Breast epithelium (tissue), 4 donors: ENCODE data around the gene SLC35F3. TPM values are rescaled to one million over a fixed set of nuclear protein-coding genes. Genes with fewer than 3 reads are reported as not detected.
A peak's percentile ranks its signal among the peaks of the same experiment; 100 is the strongest.

Source experiments
- DNase-seq, 2 donors: peaks; one replicate each; pipeline ENCODE4 v3.0.0-alpha.2; 2019; ENCODE audit warnings: low spot score in 2 of 2
- H3K27ac ChIP-seq, 2 donors: fragments of 200-600 bp; sonication (generic) in 1 of 2; one replicate each; pipeline ENCODE4 v1.5.1; 2016 to 2019; ENCODE audit warnings: mild to moderate bottlenecking in 1 of 2
- H3K27me3 ChIP-seq, 2 donors: fragments of 200-600 bp; sonication (generic) in 1 of 2; one replicate each; pipeline versions ENCODE4 v1.5.1 to v1.6.0; 2017 to 2019; ENCODE audit warnings: control low read depth in 1 of 2, mild to moderate bottlenecking in 1 of 2
- H3K36me3 ChIP-seq: fragments of 200-600 bp; one replicate; pipeline ENCODE4 v1.5.1; 2019
- H3K4me1 ChIP-seq, 2 donors: fragments of 200-600 bp; sonication (generic); one replicate each; pipeline ENCODE4 v1.5.1; 2016 to 2019; ENCODE audit warnings: control low read depth in 1 of 2
- H3K4me3 ChIP-seq, 3 donors: fragments of 200-600 bp; sonication (generic); 1 replicate in 2 of 3; 2 replicates in 1 of 3; pipeline ENCODE4 v1.5.1; 2016 to 2019; ENCODE audit warnings: mild to moderate bottlenecking in 3 of 3, moderate library complexity in 2 of 3
- H3K9me3 ChIP-seq, 2 donors: fragments of 200-600 bp; sonication (generic) in 1 of 2; one replicate each; pipeline ENCODE4 v1.5.1; 2016 to 2019; ENCODE audit warnings: control low read depth in 1 of 2
- POLR2A ChIP-seq: fragments of 450-650 bp; IDR thresholded peaks from one replicate; pipeline ENCODE4 v1.6.1; 2016; ENCODE audit warnings: antibody characterized with exemption, mild to moderate bottlenecking, moderate library complexity
- POLR2AphosphoS5 ChIP-seq, 3 donors: sonication (generic); formaldehyde crosslinking; IDR thresholded peaks; one replicate each; pipeline ENCODE4 v1.6.1; 2017; ENCODE audit warnings: antibody characterized with exemption in 3 of 3
- intact Hi-C: fragments of 100-400 bp; cut with DNase I; formaldehyde crosslinking; loops from one replicate; pipeline ENCODE4 v1.15.1; 2023; ENCODE audit warnings: low total_unique reads
- total RNA-seq, 3 donors: library from RNA; depleted of rRNA; stranded (reverse); fragments of >200 nt; gene quantifications; one replicate each; pipeline ENCODE4 v1.1.0, GENCODE V29; 2016
- TF ChIP-seq, protein P1 (sequence below), 3 donors: fragments of 450-650 bp; IDR thresholded peaks; one replicate each; pipeline ENCODE4 v1.5.1; 2016 to 2017; ENCODE audit warnings: antibody characterized with exemption in 3 of 3, mild to moderate bottlenecking in 3 of 3, moderate library complexity in 3 of 3

Gene SLC35F3
- total RNA-seq, 3 donors from 2014 or later, result 8.8 to 13.0 TPM; not detected in 1

- no peaks in the 10 kb centered on the region for H3K36me3 ChIP-seq
- H3K4me3 ChIP-seq, result no peak overlapping the region
- H3K27ac ChIP-seq, result no peak overlapping the region
- intact Hi-C loops, result no loop called here
- H3K9me3 ChIP-seq, result peaks cover 0 to 6% of the 10 kb centered on the region in 2 donors
- TF ChIP-seq, protein P1, sequence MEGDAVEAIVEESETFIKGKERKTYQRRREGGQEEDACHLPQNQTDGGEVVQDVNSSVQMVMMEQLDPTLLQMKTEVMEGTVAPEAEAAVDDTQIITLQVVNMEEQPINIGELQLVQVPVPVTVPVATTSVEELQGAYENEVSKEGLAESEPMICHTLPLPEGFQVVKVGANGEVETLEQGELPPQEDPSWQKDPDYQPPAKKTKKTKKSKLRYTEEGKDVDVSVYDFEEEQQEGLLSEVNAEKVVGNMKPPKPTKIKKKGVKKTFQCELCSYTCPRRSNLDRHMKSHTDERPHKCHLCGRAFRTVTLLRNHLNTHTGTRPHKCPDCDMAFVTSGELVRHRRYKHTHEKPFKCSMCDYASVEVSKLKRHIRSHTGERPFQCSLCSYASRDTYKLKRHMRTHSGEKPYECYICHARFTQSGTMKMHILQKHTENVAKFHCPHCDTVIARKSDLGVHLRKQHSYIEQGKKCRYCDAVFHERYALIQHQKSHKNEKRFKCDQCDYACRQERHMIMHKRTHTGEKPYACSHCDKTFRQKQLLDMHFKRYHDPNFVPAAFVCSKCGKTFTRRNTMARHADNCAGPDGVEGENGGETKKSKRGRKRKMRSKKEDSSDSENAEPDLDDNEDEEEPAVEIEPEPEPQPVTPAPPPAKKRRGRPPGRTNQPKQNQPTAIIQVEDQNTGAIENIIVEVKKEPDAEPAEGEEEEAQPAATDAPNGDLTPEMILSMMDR (IDR thresholded peaks at IDR 0.05), result no peak
- TF ChIP-seq POLR2AphosphoS5 (IDR thresholded peaks at IDR 0.05), result no peak
- TF ChIP-seq POLR2A, result no peak
- H3K4me1 ChIP-seq, result peaks cover 0 to 2% of the 10 kb centered on the region in 2 donors
- no peak for DNase-seq
- no peaks in the 10 kb centered on the region for H3K27me3 ChIP-seq
Measured at GRCh38 chr1:234091876-234092275, 187.4 kb downstream of the SLC35F3 start.

GRCh38 chr1:234093107-234093506, 188.6 kb downstream of the SLC35F3 start:
- Histone ChIP-seq H3K9me3 (peaks cover 0 to 6% of the 10 kb centered on the region in 2 donors), H3K4me3 (no peak overlapping the region), H3K4me1 (peaks cover 0 to 2% of the 10 kb centered on the region in 2 donors), H3K36me3 (no peaks in the 10 kb centered on the region), H3K27me3 (no peaks in the 10 kb centered on the region), H3K27ac (no peak overlapping the region)
- DNase-seq, result no peak
- TF ChIP-seq POLR2A, result no peak
- TF ChIP-seq, protein P1 (IDR thresholded peaks at IDR 0.05), result no peak
- no peak for TF ChIP-seq POLR2AphosphoS5 (IDR thresholded peaks at IDR 0.05)
- intact Hi-C loops, result no loop called here

DNA sequence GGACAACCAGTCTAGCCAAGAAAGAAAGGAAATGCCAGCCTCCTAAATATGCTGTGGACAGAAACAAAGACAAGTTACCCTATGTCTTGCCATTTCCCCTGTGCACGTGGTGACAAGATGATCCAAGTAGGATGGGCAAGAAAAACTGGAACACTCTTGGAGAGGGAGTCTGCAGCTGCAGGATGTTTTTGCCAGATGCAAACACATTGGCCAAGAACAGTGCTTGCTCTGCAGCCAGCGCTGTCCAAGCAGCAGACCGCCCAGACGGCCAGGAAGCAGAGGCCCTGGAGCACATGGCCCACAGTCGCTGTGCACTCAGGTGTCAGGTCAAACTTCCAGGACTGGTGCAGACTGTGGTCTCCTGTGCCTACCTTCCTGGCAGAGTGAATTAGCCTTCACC, 189.3 kb downstream of the SLC35F3 start:
- no peaks in the 10 kb centered on the region for H3K27me3 ChIP-seq
- no peak overlapping the region for H3K27ac ChIP-seq
- H3K9me3 ChIP-seq, result peaks cover 0 to 6% of the 10 kb centered on the region in 2 donors
- H3K36me3 ChIP-seq, result no peaks in the 10 kb centered on the region
- H3K4me1 ChIP-seq, result peaks cover 0 to 2% of the 10 kb centered on the region in 2 donors
- peak in 1 of 2 donors; percentile 58 for DNase-seq
- intact Hi-C loops, result no loop called here
- TF ChIP-seq POLR2AphosphoS5 (IDR thresholded peaks at IDR 0.05), result peak in 1 of 3 donors; percentile 23
- TF ChIP-seq, protein P1 (IDR thresholded peaks at IDR 0.05), result no peak
- no peak for TF ChIP-seq POLR2A
- H3K4me3 ChIP-seq, result no peak overlapping the region

- DNase-seq, result no peak
- intact Hi-C loops, result no loop called here
- H3K27me3 ChIP-seq, result no peaks in the 10 kb centered on the region
- peaks cover 0 to 6% of the 10 kb centered on the region in 2 donors for H3K9me3 ChIP-seq
- TF ChIP-seq POLR2AphosphoS5 (IDR thresholded peaks at IDR 0.05) (no peak), POLR2A (no peak)
- TF ChIP-seq, protein P1 (IDR thresholded peaks at IDR 0.05), result no peak
- H3K27ac ChIP-seq, result no peak overlapping the region
- H3K4me3 ChIP-seq, result no peak overlapping the region
- H3K4me1 ChIP-seq, result peaks cover 0 to 2% of the 10 kb centered on the region in 2 donors
- H3K36me3 ChIP-seq, result no peaks in the 10 kb centered on the region
Measured at GRCh38 chr1:234094172-234094571, 189.7 kb downstream of the SLC35F3 start.

- Histone ChIP-seq H3K4me1 (peaks cover 0 to 2% of the 10 kb centered on the region in 2 donors), H3K4me3 (no peak overlapping the region), H3K36me3 (no peaks in the 10 kb centered on the region), H3K27me3 (peaks cover 0 to 4% of the 10 kb centered on the region in 2 donors), H3K27ac (no peak overlapping the region), H3K9me3 (no peaks in the 10 kb centered on the region)
- no peak for DNase-seq
- intact Hi-C loops, result no loop called here
- TF ChIP-seq POLR2AphosphoS5 (IDR thresholded peaks at IDR 0.05), result no peak
- TF ChIP-seq, protein P1 (IDR thresholded peaks at IDR 0.05), result no peak
Measured at GRCh38 chr1:234096161-234096770, 191.8 kb downstream of the SLC35F3 start.
